Esophagus squamous epithelium (tissue), 5 donors: Measurements from ENCODE around the gene SLF2. TPM values are rescaled to one million over a fixed set of nuclear protein-coding genes. Genes with fewer than 3 reads are reported as not detected.

Experiments used
- DNase-seq: peaks from one replicate; lab custom pipeline; 2025; lab: John Stamatoyannopoulos, UW
- H3K27ac ChIP-seq, 4 donors: fragments of 200-600 bp; sonication (generic); one replicate each; pipeline ENCODE4 v1.5.1; 2016 to 2019; ENCODE audit warnings: mild to moderate bottlenecking in 1 of 4
- H3K27me3 ChIP-seq, 4 donors: fragments of 200-600 bp; sonication (generic); 1 replicate in 3 of 4; 2 replicates in 1 of 4; pipeline versions ENCODE4 v1.5.1 to v1.6.0; 2017 to 2021; ENCODE audit warnings: antibody characterized with exemption in 1 of 4
- H3K36me3 ChIP-seq, 3 donors: fragments of 200-600 bp; sonication (generic); one replicate each; pipeline ENCODE4 v1.5.1; 2016 to 2019
- H3K4me1 ChIP-seq, 3 donors: fragments of 200-600 bp; sonication (generic); one replicate each; pipeline ENCODE4 v1.5.1; 2017 to 2019
- H3K4me3 ChIP-seq, 4 donors: fragments of 200-600 bp; sonication (generic); 1 replicate in 3 of 4; 2 replicates in 1 of 4; pipeline ENCODE4 v1.5.1; 2016 to 2019; ENCODE audit warnings: mild to moderate bottlenecking in 2 of 4, moderate library complexity in 1 of 4
- H3K9me3 ChIP-seq, 3 donors: fragments of 200-600 bp; sonication (generic); one replicate each; pipeline ENCODE4 v1.5.1; 2016 to 2019
- CTCF ChIP-seq, 6 experiments: fragments of 450-650 bp in 4 of 6; fragments of 200-600 bp in 2 of 6; sonication (generic) in 2 of 6; IDR thresholded peaks; one replicate each; pipeline ENCODE4 v1.5.1; 2016 to 2019; ENCODE audit warnings: antibody characterized with exemption in 6 of 6, mild to moderate bottlenecking in 4 of 6, moderate library complexity in 4 of 6
- POLR2A ChIP-seq, 4 donors: fragments of 450-650 bp; IDR thresholded peaks; one replicate each; pipeline ENCODE4 v1.6.1; 2017; ENCODE audit warnings: antibody characterized with exemption in 4 of 4, mild to moderate bottlenecking in 4 of 4, moderate library complexity in 3 of 4
- WGBS, 2 donors: methylation state at CpG; one replicate each; pipeline ENCODE4 v1.1.5; 2018; 5-methylcytosine and 5-hydroxymethylcytosine counted together
- intact Hi-C: fragments of 100-400 bp; cut with DNase I; formaldehyde crosslinking; loops from one replicate; pipeline ENCODE4 v1.15.0; 2022
- total RNA-seq, 4 donors: library from RNA; depleted of rRNA; stranded (reverse); fragments of >200 nt; gene quantifications; one replicate each; pipeline ENCODE4 v1.1.0, GENCODE V29; 2016
- donor health status: DM: yes; HTN: yes; CAD: no.

SLF2 gene
- total RNA-seq, 4 donors from 2014 or later = 12.1 to 24.8 (median 13.5) TPM

- TF ChIP-seq CTCF (IDR thresholded peaks at IDR 0.05) (no peak), POLR2A (IDR thresholded peaks at IDR 0.05) (no peak)
- H3K9me3 ChIP-seq = no peaks in the 10 kb centered on the region
- H3K4me3 ChIP-seq = no peak overlapping the region
- no peaks in the 10 kb centered on the region for H3K27me3 ChIP-seq
- 73% methylated on average over 1 of the region's 1 CpG; no CpG with 5 or more reads in 1 of the 2 donors for WGBS, 2 donors
- H3K4me1 ChIP-seq = no peaks in the 10 kb centered on the region
- peaks cover 3 to 100% (median 36%) of the 10 kb centered on the region in 3 donors for H3K36me3 ChIP-seq
- no peak for DNase-seq
- intact Hi-C loops = no loop called here
- H3K27ac ChIP-seq = no peak overlapping the region
Measured at GRCh38 chr10:100928039-100928438, 15.3 kb downstream of the SLF2 start.

- Histone ChIP-seq H3K9me3 (no peaks in the 10 kb centered on the region), H3K27ac (no peak overlapping the region), H3K4me1 (no peaks in the 10 kb centered on the region), H3K27me3 (no peaks in the 10 kb centered on the region), H3K4me3 (no peak overlapping the region), H3K36me3 (peaks cover 4 to 100% (median 29%) of the 10 kb centered on the region in 3 donors)
- TF ChIP-seq POLR2A (IDR thresholded peaks at IDR 0.05) = no peak
- no peak for TF ChIP-seq CTCF (IDR thresholded peaks at IDR 0.05)
- DNase-seq = no peak
- intact Hi-C loops = no loop called here
Measured at GRCh38 chr10:100930368-100930767, 17.6 kb downstream of the SLF2 start.

- TF ChIP-seq POLR2A (IDR thresholded peaks at IDR 0.05) (no peak), CTCF (IDR thresholded peaks at IDR 0.05) (peak in 3 of 6 experiments; percentile 29 to 43 (median 33))
Measured at GRCh38 chr10:100934084-100934659, 21.4 kb downstream of the SLF2 start.

GRCh38 chr10:100939763-100940344 lies 27.1 kb downstream of the SLF2 start:
- no peak for TF ChIP-seq CTCF (IDR thresholded peaks at IDR 0.05)
- no peak for TF ChIP-seq POLR2A (IDR thresholded peaks at IDR 0.05)
- Histone ChIP-seq H3K9me3 (no peaks in the 10 kb centered on the region), H3K4me1 (no peaks in the 10 kb centered on the region), H3K36me3 (peaks cover 18 to 100% (median 24%) of the 10 kb centered on the region in 3 donors), H3K4me3 (no peak overlapping the region), H3K27me3 (no peaks in the 10 kb centered on the region), H3K27ac (no peak overlapping the region)
- intact Hi-C loops = no loop called here
- no peak for DNase-seq

More at GRCh38 chr10:100934084-100934659, 21.4 kb downstream of the SLF2 start:
- WGBS, 2 donors = 96 to 100% methylated on average over 3 of the region's 3 CpGs
- H3K4me1 ChIP-seq = no peaks in the 10 kb centered on the region
- DNase-seq = no peak
- no peak overlapping the region for H3K4me3 ChIP-seq
- H3K9me3 ChIP-seq = no peaks in the 10 kb centered on the region
- H3K27me3 ChIP-seq = no peaks in the 10 kb centered on the region
- H3K36me3 ChIP-seq = peaks cover 4 to 100% (median 20%) of the 10 kb centered on the region in 3 donors
- H3K27ac ChIP-seq = no peak overlapping the region
- intact Hi-C loops = no loop called here

- Histone ChIP-seq H3K27me3 (no peaks in the 10 kb centered on the region), H3K27ac (no peak overlapping the region), H3K36me3 (peaks cover 18 to 100% (median 33%) of the 10 kb centered on the region in 3 donors), H3K4me1 (no peaks in the 10 kb centered on the region), H3K4me3 (no peak overlapping the region), H3K9me3 (no peaks in the 10 kb centered on the region)
- intact Hi-C loops = no loop called here
- DNase-seq = no peak
- WGBS, 2 donors = 91 to 96% methylated on average over 3 of the region's 3 CpGs
- no peak for TF ChIP-seq POLR2A (IDR thresholded peaks at IDR 0.05)
- TF ChIP-seq CTCF (IDR thresholded peaks at IDR 0.05) = no peak
Measured at GRCh38 chr10:100942229-100942628, 29.5 kb downstream of the SLF2 start.
